K562 (cell line): ENCODE measurements around the gene CFAP73. TPM values are rescaled to one million over a fixed set of nuclear protein-coding genes. Genes with fewer than 3 reads are reported as not detected.

Experiments
- ASH1L ChIP-seq: fragments of 450-650 bp; IDR thresholded peaks from 2 replicates; pipeline ENCODE4 v1.6.1; 2018; ENCODE audit warnings: borderline replicate concordance, mild to moderate bottlenecking, low read depth; ENCODE audit not compliant: partially characterized antibody
- BHLHE40 ChIP-seq: IDR thresholded peaks from 2 replicates; pipeline ENCODE4 v1.6.1; 2011; ENCODE audit warnings: low read length, improper control_type of control experiment
- CREB3L1 ChIP-seq: fragments of 450-650 bp; IDR thresholded peaks from 2 replicates; pipeline ENCODE4 v1.6.1; 2014; ENCODE audit warnings: low read depth, mild to moderate bottlenecking, moderate library complexity, borderline replicate concordance
- DMBX1 ChIP-seq: fragments of 250-450 bp; sonication (Bioruptor Pico); IDR thresholded peaks from 2 replicates; pipeline ENCODE4 v1.8.0; 2022; ENCODE audit warnings: inconsistent platforms, mild to moderate bottlenecking, moderate library complexity, borderline replicate concordance
- GABPB1 ChIP-seq: sonication (generic); formaldehyde crosslinking; IDR thresholded peaks from 2 replicates; pipeline ENCODE4 v1.8.0; 2022; ENCODE audit warnings: mild to moderate bottlenecking, missing genetic modification reagents
- JUND ChIP-seq, 2 experiments: IDR thresholded peaks; 2 replicates in 1 of 2; 3 replicates in 1 of 2; pipeline ENCODE4 v1.6.1; 2011; ENCODE audit warnings: borderline replicate concordance in 2 of 2, low read depth in 2 of 2, low read length in 2 of 2, improper control_type of control experiment in 1 of 2, missing biosample characterization in 1 of 2, missing genetic modification characterization in 1 of 2, missing genetic modification reagents in 1 of 2
- MLLT1 ChIP-seq, 2 experiments: fragments of 450-650 bp; IDR thresholded peaks; 2 replicates each; pipeline ENCODE4 v1.6.1; 2016
- NFYB ChIP-seq: IDR thresholded peaks from 2 replicates; pipeline ENCODE4 v1.6.1; 2011; ENCODE audit warnings: mild to moderate bottlenecking, moderate library complexity; ENCODE audit not compliant: insufficient read length; ENCODE audit errors: extremely low read depth
- NRF1 ChIP-seq, 2 experiments: fragments of 450-650 bp; IDR thresholded peaks in 1 of 2; conservative IDR thresholded peaks in 1 of 2; 2 replicates each; pipeline ENCODE4 v1.6.1; 2014; ENCODE audit warnings: mild to moderate bottlenecking in 2 of 2
- PHF20 ChIP-seq: fragments of 450-650 bp; IDR thresholded peaks from 2 replicates; pipeline ENCODE4 v1.6.1; 2018; ENCODE audit not compliant: partially characterized antibody
- RB1 ChIP-seq: fragments of 450-650 bp; IDR thresholded peaks from 2 replicates; pipeline ENCODE4 v1.6.1; 2017; ENCODE audit warnings: low read depth, mild to moderate bottlenecking
- RERE ChIP-seq: sonication (generic); formaldehyde crosslinking; IDR thresholded peaks from 2 replicates; pipeline ENCODE4 v1.8.0; 2023; ENCODE audit warnings: missing genetic modification reagents, mild to moderate bottlenecking, borderline replicate concordance
- SMAD1 ChIP-seq: fragments of 150-350 bp; IDR thresholded peaks from 2 replicates; pipeline ENCODE4 v1.6.1; 2014; ENCODE audit warnings: low read length, low read depth; ENCODE audit not compliant: partially characterized antibody
- ZBED1 ChIP-seq: IDR thresholded peaks from 2 replicates; pipeline ENCODE4 v1.6.1; 2014
- ZNF780A ChIP-seq: fragments of 250-450 bp; sonication (Bioruptor Pico); IDR thresholded peaks from 2 replicates; pipeline ENCODE4 v1.5.0; 2021; ENCODE audit warnings: mild to moderate bottlenecking
- polyA plus RNA-seq, 8 experiments: library from polyadenylated mRNA; depleted of rRNA in 4 of 8; stranded (reverse) in 5 of 8; unstranded in 3 of 8; fragments of >200 nt; fragmentation: Nextera tagmentation in 2 of 8; fragmentation: Illumina TruSeq in 1 of 8; extraction: Ambion mirVana in 2 of 8; extraction: Trizol in 1 of 8; gene quantifications; 2 replicates each; pipeline versions ENCODE4 v1.2.1 to v1.2.3, GENCODE V29; 2011 to 2014; ENCODE audit warnings: inconsistent platforms in 1 of 8, missing spikeins in 1 of 8
- total RNA-seq, 7 experiments: library from RNA; depleted of rRNA in 6 of 7; stranded (reverse); fragments of >200 nt in 6 of 7; fragmentation: Illumina TruSeq in 2 of 7; extraction: Trizol in 2 of 7; gene quantifications; 2 replicates each; pipeline versions ENCODE4 v1.2.1 to v1.2.3, GENCODE V29; 2011 to 2021; ENCODE audit warnings: low replicate concordance in 1 of 7

The CFAP73 gene
- total and polyA plus RNA-seq, 9 of the 15 experiments (the other 6 are each of a cell fraction or from before 2014, with no cell fraction given), result not detected

GRCh38 chr12:113184900-113185179 lies 35.3 kb downstream of the CFAP73 start (continued):
- TF ChIP-seq RB1 (no peak; the same call in 1 of the 2 replicates), ZNF780A (CRISPR knock-in tag) (no peak), GABPB1 (CRISPR knock-in tag) (no peak; the same call in 1 of the 2 replicates), NFYB (peak; percentile 96), MLLT1 (IDR thresholded peaks at IDR 0.05) (no peak), SMAD1 (peak; percentile 24), NRF1 (conservative IDR thresholded peaks at IDR 0.05 in 1 of 2, IDR thresholded peaks at IDR 0.05 in 1 of 2) (peak; percentile 58 to 61; a peak in 3 of 4 replicates), ASH1L (peak; percentile 79), DMBX1 (CRISPR knock-in tag) (0 out of 2 replicates have a peak, but pooled peaks have one; percentile 9), JUND (IDR thresholded peaks at IDR 0.05; ENCODE audit: borderline replicate concordance, low read depth, low read length) (peak; percentile 0; the same call in 1 of the 2 replicates), JUND (tag; IDR thresholded peaks at IDR 0.05; ENCODE audit: borderline replicate concordance, low read depth, low read length) (no peak), PHF20 (no peak), RERE (CRISPR knock-in tag) (0 out of 2 replicates have a peak, but pooled peaks have one; percentile 77), CREB3L1 (peak; percentile 26; the same call in 1 of the 2 replicates), ZBED1 (no peak), BHLHE40 (peak; percentile 41; the same call in 1 of the 2 replicates)
